Lower leg skin (tissue), 3 donors: Measurements from ENCODE around the gene MAN1A2.

Experiments
- POLR2A ChIP-seq, 2 donors: fragments of 450-650 bp; IDR thresholded peaks; one replicate each; pipeline ENCODE4 v1.6.1; 2016 to 2017; ENCODE audit warnings: antibody characterized with exemption in 2 of 2, mild to moderate bottlenecking in 1 of 2, moderate library complexity in 1 of 2
- TF ChIP-seq, protein P1 (sequence below), 3 donors: fragments of 450-650 bp; IDR thresholded peaks; one replicate each; pipeline ENCODE4 v1.5.1; 2016; ENCODE audit warnings: antibody characterized with exemption in 3 of 3, mild to moderate bottlenecking in 3 of 3, moderate library complexity in 2 of 3

DNA sequence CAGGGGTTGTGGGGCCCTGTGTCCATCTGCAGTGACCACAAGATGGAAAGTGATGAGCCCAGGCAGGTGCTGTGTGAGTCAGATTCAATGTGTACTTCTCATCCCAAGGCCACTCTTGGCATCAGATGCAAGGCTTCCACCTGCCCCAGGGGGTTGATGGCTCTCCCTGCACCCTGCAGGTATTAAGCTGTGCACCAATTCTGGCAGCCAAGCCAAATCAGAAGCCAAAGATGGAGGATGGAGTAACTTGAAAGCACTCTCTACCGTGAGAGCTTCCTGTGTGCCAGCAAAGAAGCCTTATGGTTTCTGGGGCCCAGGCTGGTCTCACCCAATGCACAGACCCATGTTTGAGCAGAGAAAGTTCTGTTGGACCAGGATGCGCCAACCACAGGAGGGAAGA, 194.3 kb downstream of the MAN1A2 start:
- TF ChIP-seq, protein P1, sequence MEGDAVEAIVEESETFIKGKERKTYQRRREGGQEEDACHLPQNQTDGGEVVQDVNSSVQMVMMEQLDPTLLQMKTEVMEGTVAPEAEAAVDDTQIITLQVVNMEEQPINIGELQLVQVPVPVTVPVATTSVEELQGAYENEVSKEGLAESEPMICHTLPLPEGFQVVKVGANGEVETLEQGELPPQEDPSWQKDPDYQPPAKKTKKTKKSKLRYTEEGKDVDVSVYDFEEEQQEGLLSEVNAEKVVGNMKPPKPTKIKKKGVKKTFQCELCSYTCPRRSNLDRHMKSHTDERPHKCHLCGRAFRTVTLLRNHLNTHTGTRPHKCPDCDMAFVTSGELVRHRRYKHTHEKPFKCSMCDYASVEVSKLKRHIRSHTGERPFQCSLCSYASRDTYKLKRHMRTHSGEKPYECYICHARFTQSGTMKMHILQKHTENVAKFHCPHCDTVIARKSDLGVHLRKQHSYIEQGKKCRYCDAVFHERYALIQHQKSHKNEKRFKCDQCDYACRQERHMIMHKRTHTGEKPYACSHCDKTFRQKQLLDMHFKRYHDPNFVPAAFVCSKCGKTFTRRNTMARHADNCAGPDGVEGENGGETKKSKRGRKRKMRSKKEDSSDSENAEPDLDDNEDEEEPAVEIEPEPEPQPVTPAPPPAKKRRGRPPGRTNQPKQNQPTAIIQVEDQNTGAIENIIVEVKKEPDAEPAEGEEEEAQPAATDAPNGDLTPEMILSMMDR (IDR thresholded peaks at IDR 0.05) = no peak
- no peak for TF ChIP-seq POLR2A (IDR thresholded peaks at IDR 0.05)
